ENCODE data around the gene MIOX.

The MIOX gene

DNA sequence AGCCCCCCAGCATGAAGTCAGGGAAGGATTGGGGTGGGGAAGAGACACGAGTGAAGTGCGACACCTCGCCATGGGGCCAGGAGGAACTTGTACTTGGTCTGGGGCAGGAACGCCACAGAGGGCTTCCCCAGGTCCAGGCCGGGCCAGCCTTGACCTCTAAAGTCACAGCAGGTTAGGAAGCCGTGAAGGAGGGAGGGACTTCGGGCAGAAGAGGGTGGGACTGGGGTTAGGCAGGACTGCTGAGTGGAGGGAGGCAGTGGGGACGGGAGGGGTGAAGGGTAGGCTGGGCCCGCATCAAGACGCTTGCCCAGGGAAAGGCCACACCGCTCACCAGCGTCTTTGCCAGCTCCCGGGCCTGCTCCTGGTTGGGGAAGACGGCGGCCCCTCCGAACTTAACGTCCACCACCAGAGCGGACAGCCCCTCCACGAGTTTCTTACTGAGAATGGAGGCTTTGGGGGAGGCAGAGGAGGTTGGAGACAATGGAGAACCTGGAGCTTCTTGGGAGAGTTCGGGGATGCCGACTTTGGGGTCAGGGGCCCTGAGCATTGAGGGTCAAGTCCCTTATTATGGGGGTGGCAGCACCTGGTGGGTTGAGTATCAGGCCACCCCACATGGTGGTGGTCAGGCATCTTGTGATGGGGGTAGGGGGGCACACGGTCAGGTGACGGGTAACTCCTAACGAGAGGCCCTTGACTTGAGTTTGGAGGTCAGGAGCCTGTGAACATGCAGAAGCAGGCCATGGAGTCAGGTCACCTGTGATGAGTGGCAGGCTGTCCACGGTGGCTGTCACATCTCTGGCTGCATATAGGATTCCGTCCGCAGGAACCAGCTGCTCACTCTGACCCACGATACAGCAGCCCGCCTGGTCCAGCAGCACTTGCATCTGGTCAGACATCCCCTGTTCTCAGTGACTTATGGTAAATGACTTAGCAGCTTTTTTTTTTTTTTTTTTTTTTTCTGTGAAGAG lies 40.5 kb downstream of the MIOX start:
- no peak for TF ChIP-seq Cebpa-rat (IDR thresholded peaks at IDR 0.05)
- Histone ChIP-seq H3K9me3 (replicated peaks in 1 of 11) (peaks cover 10 to 35% (median 24%) of the 10 kb centered on the region in 11 experiments; a peak in 20 of 22 replicates), H3K9ac (peak overlapping the region; percentile 88 to 96 (median 95)), H4K20me1 (peaks cover 20 to 40% (median 28%) of the 10 kb centered on the region in 11 experiments), H3K27ac (peak overlapping the region; percentile 92 to 98 (median 95)), H3K4me3 (peak overlapping the region; percentile 64 to 84 (median 74)), H3K27me3 (peaks cover 29 to 43% (median 38%) of the 10 kb centered on the region in 11 experiments), H3K4me1 (peaks cover 46 to 78% (median 66%) of the 10 kb centered on the region in 10 experiments), H3K36me3 (peaks cover 21 to 26% (median 24%) of the 10 kb centered on the region in 11 experiments), H3K4me2 (peak overlapping the region; percentile 95 to 99 (median 98))

DNA sequence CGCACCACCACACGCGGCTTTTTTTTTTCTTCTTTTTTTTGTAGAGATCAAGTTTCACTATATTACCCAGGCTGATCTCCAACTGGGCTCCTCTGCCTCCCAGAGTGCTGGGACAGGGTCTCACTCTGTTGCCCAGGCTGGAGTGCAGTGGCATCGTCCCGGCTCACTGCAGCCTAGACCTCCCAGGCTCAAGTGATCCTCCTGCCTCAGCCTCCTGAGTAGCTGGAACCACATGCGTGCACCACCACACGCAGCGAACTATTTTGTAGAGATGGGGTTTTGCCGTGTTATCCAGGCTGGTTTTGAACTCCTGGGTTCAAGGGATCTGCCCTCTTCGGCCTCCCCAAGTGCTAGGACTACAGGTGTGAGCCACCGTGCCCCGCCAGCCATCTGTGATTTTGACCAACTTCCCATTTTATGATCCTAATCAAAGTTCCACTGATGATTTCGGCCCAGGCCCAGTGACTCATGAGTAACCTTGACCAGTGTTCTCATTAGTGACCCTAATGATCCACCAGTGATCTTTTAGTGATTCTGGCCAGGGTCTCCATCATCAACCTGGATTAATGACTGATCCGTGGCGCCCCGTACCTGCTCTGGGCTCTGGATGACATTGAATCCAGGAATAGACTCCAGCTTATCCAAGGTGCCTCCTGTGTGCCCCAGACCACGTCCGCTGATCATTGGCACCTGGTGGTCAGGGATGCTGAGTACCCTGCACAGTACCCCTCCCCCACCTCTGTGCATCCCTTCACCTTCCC lies 41.4 kb downstream of the MIOX start:
- peaks cover 11 to 16% (median 14%) of the 10 kb centered on the region in 11 experiments for H3K36me3 ChIP-seq
- peaks cover 10 to 37% (median 24%) of the 10 kb centered on the region in 11 experiments; a peak in 20 of 22 replicates for H3K9me3 ChIP-seq (replicated peaks in 1 of 11)
- H3K4me1 ChIP-seq, result peaks cover 46 to 81% (median 66%) of the 10 kb centered on the region in 10 experiments
- H3K27me3 ChIP-seq, result peaks cover 39 to 53% (median 47%) of the 10 kb centered on the region in 11 experiments
- TF ChIP-seq Cebpa-rat (IDR thresholded peaks at IDR 0.05), result no peak
- H3K4me2 ChIP-seq, result peak overlapping the region; percentile 74 to 99 (median 97); a peak in 21 of 22 replicates
- peak overlapping the region in 4 of 11 experiments; percentile 31 to 98 (median 95); a peak in 5 of 22 replicates for H3K27ac ChIP-seq
- peak overlapping the region in 3 of 10 experiments; percentile 52 to 55 (median 54); a peak in 4 of 20 replicates for H3K4me3 ChIP-seq
- H3K9ac ChIP-seq, result peak overlapping the region in 4 of 11 experiments; percentile 92 to 96 (median 94); a peak in 4 of 22 replicates
- H4K20me1 ChIP-seq, result peaks cover 15 to 37% (median 20%) of the 10 kb centered on the region in 11 experiments

DNA sequence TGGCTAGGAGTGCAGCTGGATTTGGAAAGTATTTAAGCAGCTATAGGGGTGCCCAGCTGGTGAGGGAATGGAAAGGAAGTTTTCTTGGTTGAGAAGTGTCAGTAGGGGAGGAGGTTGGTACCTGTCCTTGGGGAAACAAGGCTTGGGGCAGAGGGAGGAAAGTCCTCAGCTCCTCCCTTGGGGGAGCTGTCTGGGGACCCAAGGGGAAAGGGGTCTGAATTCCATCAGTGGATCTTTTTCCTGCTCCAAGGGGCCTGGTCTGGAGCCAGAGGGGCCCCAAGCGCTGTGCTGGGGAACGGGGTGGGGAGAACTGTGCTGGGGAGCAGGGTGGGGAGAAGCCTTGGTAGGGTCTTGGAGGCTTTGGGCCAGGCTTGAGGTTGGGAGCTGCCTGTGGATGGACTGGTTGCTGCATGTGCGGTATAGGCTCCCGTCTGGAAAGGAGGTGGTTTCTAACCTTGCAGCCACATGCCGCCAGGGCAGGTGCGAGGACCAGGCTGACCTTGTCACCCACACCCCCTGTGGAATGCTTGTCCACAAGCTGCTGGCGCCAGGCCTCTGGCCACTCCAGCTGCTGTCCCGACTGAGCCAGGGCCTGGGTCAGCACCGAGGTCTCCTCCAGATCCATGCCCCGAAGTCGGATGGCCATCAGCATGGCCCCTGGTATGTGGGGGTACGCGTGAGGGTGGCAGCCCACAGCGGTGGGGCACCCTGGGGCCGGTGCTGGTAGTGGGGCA lies 42.2 kb downstream of the MIOX start:
- TF ChIP-seq Cebpa-rat (IDR thresholded peaks at IDR 0.05), result no peak
- Histone ChIP-seq H3K36me3 (peaks cover 4 to 9% (median 7%) of the 10 kb centered on the region in 11 experiments), H3K4me1 (peaks cover 46 to 75% (median 62%) of the 10 kb centered on the region in 10 experiments), H4K20me1 (peaks cover 8 to 30% (median 12%) of the 10 kb centered on the region in 11 experiments), H3K27me3 (peaks cover 43 to 60% (median 55%) of the 10 kb centered on the region in 11 experiments), H3K9ac (peak overlapping the region in 2 of 11 experiments; percentile 89 to 96; a peak in 4 of 22 replicates), H3K27ac (peak overlapping the region in 5 of 11 experiments; percentile 31 to 94 (median 77); a peak in 5 of 22 replicates), H3K4me3 (peak overlapping the region in 4 of 10 experiments; percentile 52 to 65 (median 54); a peak in 8 of 20 replicates), H3K9me3 (replicated peaks in 1 of 11) (peaks cover 10 to 37% (median 25%) of the 10 kb centered on the region in 11 experiments; a peak in 20 of 22 replicates), H3K4me2 (peak overlapping the region; percentile 28 to 99 (median 96); a peak in 21 of 22 replicates)

DNA sequence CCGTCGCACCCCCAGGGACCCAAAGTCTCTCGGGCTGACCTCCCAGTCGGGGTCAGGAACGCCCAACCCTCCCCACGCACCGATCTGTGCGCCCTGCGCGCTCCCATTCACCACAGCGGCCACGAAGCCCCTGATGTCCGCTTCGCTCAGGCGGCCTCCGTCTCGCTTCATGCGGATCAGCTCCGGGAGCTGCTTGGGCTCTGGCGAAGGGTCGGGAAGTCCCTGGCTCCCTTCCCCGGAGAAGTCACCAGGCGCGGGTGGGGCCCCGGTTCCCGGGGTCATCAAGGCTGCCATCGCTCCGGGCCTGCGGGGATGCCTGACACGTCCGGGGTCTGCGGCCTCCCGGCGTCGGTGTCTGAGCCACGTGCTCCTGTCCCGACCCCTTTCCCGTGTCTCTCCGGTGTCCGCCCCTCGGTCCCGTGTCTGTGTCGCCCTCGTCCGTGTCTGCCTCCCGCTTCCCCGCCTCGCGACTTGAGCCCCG lies 42.8 kb downstream of the MIOX start:
- Histone ChIP-seq H3K4me2 (peak overlapping the region; percentile 74 to 99 (median 96)), H3K27me3 (peaks cover 43 to 65% (median 61%) of the 10 kb centered on the region in 11 experiments), H3K27ac (peak overlapping the region in 9 of 11 experiments; percentile 25 to 94 (median 74); a peak in 14 of 22 replicates), H3K36me3 (peaks cover 0 to 3% (median under 1%) of the 10 kb centered on the region in 11 experiments; a peak in 9 of 22 replicates), H3K9ac (peak overlapping the region in 8 of 11 experiments; percentile 57 to 96 (median 68); a peak in 14 of 22 replicates), H4K20me1 (peaks cover 2 to 24% (median 6%) of the 10 kb centered on the region in 11 experiments; a peak in 21 of 22 replicates), H3K4me1 (peaks cover 40 to 75% (median 57%) of the 10 kb centered on the region in 10 experiments), H3K9me3 (replicated peaks in 1 of 11) (peaks cover 10 to 43% (median 25%) of the 10 kb centered on the region in 11 experiments; a peak in 20 of 22 replicates), H3K4me3 (peak overlapping the region; percentile 48 to 65 (median 54); a peak in 18 of 20 replicates)
- TF ChIP-seq Cebpa-rat (IDR thresholded peaks at IDR 0.05), result no peak

DNA sequence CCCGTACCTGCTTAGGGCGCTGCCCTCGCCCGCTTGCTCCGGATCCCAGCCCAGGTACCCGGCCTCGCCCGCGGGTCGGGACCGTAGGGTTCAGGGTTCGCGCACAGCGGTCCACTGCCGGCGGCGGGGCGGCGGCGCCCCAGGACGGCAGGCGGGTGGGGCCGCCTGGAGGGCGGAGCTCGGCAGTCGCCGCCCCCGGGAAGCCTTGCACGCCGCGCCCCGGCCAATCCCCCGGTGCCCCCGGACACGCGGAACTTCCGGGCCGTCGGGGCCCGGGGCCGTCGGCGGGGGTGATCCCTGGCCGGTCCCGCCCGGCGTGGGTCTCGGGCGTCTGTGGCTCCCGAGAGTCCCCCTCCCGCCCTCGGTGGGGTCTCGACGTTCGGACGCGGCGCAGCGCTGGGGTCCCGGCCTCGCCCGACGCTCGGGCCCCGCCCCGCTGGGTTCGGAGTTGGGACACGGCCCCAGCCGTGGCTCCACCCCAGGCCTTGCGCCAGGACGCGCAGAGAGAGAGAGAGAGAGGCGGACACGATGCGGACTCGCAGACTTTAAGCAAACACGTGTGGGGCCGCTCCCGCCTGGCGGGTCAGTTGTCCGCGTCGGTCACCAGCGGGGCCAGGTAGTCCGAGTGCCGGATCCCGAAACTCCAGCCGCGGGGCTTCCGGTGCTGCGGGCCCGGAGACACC lies 43.4 kb downstream of the MIOX start, which contains the start of gene TYMP:
Gene TYMP (minus strand): TSS at position 116 of the 683 bp plus-strand sequence. CDS start 303 bp downstream, outside the sequence.
- peaks cover 0 to 18% (median under 1%) of the 10 kb centered on the region in 11 experiments; a peak in 9 of 22 replicates for H4K20me1 ChIP-seq
- H3K9me3 ChIP-seq (replicated peaks in 1 of 11), result peaks cover 10 to 49% (median 25%) of the 10 kb centered on the region in 11 experiments; a peak in 20 of 22 replicates
- H3K27me3 ChIP-seq, result peaks cover 43 to 65% (median 61%) of the 10 kb centered on the region in 11 experiments
- H3K9ac ChIP-seq, result peak within 1 kb of the TSS; percentile 49 to 96 (median 66); a peak in 21 of 22 replicates
- H3K4me2 ChIP-seq, result peak within 1 kb of the TSS; percentile 74 to 99 (median 96)
- TF ChIP-seq Cebpa-rat (IDR thresholded peaks at IDR 0.05), result no peak
- peak within 1 kb of the TSS; percentile 25 to 94 (median 73); a peak in 21 of 22 replicates for H3K27ac ChIP-seq
- H3K4me3 ChIP-seq, result peak within 1 kb of the TSS; percentile 48 to 65 (median 54)
- H3K4me1 ChIP-seq, result peaks cover 34 to 75% (median 56%) of the 10 kb centered on the region in 10 experiments
- no peaks in the 10 kb centered on the region; a peak in 1 of 22 replicates for H3K36me3 ChIP-seq

DNA sequence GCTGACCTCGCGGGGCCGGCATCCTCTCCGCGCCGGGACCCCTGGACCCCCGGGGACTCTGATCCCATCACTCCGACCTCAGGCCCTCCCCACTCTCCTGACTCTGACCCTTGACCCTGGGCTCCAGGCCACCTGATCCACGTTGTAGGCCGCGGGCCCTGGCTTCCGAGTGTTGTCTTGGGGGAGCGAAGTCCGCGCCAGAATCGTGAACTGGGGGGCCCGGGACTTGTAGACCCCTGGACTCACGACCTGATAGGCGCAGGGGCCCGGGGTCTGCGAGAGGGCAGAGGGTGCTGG lies 43.9 kb downstream of the MIOX start:
- peak overlapping the region; percentile 74 to 99 (median 96) for H3K4me2 ChIP-seq

More for the DNA sequence above, 43.9 kb downstream of the MIOX start:
- Histone ChIP-seq H3K9me3 (replicated peaks in 1 of 11) (peaks cover 10 to 52% (median 25%) of the 10 kb centered on the region in 11 experiments; a peak in 20 of 22 replicates), H3K27ac (peak overlapping the region; percentile 25 to 94 (median 73); a peak in 21 of 22 replicates), H4K20me1 (peaks cover 0 to 17% (median 0%) of the 10 kb centered on the region in 11 experiments; a peak in 4 of 22 replicates), H3K4me1 (peaks cover 34 to 75% (median 56%) of the 10 kb centered on the region in 10 experiments), H3K9ac (peak overlapping the region; percentile 49 to 96 (median 66); a peak in 21 of 22 replicates), H3K36me3 (no peaks in the 10 kb centered on the region; a peak in 1 of 22 replicates), H3K4me3 (peak overlapping the region; percentile 48 to 65 (median 54)), H3K27me3 (peaks cover 43 to 65% (median 61%) of the 10 kb centered on the region in 11 experiments)
- no peak for TF ChIP-seq Cebpa-rat (IDR thresholded peaks at IDR 0.05)
